ES-I3 (cell line): ENCODE measurements around the gene TBC1D14.
"Not testable (repeated sequence)": the region's sequence is repeated elsewhere in the genome, so short reads cannot be mapped to it uniquely, and the experiment has no call there.

Source experiments
- H3K36me3 ChIP-seq: 2 replicates; pipeline ENCODE4 v1.6.1; 2013; ENCODE audit warnings: mild to moderate bottlenecking, low read length, control low read depth, moderate library complexity; ENCODE audit not compliant: insufficient read depth
- H3K4me1 ChIP-seq: 2 replicates; pipeline ENCODE4 v1.6.1; 2013; ENCODE audit warnings: mild to moderate bottlenecking, control low read depth, low read length; ENCODE audit not compliant: insufficient read depth
- H3K9ac ChIP-seq: 2 replicates; pipeline ENCODE4 v1.6.1; 2013; ENCODE audit warnings: low read depth, mild to moderate bottlenecking, low read length, moderate library complexity
- H3K9me3 ChIP-seq: 2 replicates; pipeline ENCODE4 v1.6.1; 2013; ENCODE audit warnings: mild to moderate bottlenecking, low read length, moderate library complexity; ENCODE audit not compliant: control insufficient read depth, insufficient read depth

TBC1D14 gene

DNA sequence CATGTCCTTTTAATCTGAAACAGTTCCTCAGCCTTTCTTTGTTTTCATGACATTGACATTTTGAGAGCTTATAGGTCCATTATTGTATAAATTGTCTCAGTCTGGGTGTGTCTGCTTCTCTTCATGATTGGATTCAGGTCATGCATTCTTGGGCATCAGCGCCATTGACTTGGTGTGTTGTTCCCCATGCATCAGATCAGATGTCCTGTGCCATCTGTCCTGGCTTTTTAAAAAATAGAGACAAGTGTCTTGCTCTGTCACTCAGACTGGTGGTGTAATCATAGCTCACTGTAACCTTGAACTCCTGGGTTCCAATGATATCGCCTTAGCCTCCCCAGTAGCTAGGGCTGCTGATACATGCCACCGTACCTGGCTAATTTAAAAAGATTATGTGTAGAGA, 55.7 kb downstream of the TBC1D14 start:
- H3K36me3 ChIP-seq, result no peaks in the 10 kb centered on the region; the same call in 1 of the 2 replicates
- H3K4me1 ChIP-seq, result peaks cover 18% of the 10 kb centered on the region

DNA sequence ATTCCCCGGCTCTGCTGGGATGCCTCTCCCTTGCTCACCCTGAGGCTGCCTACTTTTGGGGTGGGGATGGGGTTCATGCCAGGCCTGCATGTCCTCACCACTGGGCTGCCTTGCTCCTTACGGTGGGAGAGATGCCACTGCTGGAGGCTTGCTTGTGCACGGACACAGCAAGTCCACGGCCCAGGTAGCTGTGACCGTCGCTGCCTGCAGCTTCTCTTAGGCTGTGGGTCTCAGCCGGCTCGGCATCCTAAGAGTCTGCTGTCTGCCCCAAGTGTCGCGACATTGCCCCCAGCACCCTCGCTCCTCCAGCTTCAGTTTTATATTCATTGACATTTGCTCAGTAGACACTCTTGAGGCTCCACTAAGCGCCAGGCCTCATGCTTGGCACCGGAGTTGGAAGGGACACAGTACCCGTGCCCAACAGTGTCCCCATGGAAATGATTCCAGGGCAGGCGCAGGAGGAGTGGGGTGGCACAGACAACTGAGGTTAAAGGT, 58.3 kb downstream of the TBC1D14 start:
- H3K36me3 ChIP-seq, result no peaks in the 10 kb centered on the region; the same call in 1 of the 2 replicates
- H3K9ac ChIP-seq, result no peak overlapping the region
- no peaks in the 10 kb centered on the region for H3K9me3 ChIP-seq
- H3K4me1 ChIP-seq, result peaks cover 22% of the 10 kb centered on the region

More for the DNA sequence above, 55.7 kb downstream of the TBC1D14 start:
- no peaks in the 10 kb centered on the region for H3K9me3 ChIP-seq
- no peak overlapping the region for H3K9ac ChIP-seq

DNA sequence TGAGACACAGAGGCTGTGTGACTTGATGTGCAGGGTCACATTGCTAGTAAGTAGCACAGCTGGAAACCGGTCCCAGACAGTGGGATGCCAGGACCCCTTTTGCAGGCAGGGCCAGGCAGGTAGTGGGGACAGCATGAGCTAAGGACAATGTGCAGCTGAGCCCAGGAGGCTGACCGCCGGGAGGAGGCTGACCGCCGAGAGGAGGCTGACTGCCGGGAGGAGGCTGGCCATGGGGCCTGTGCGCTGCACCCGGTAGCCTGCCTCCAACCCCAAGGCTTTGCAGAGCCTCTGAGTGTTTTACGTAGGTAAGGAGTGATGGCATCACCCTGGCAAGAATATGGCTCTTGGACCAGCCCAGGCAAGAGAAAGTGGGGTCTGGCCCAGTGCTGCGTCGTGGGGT, 58.9 kb downstream of the TBC1D14 start:
- Histone ChIP-seq H3K36me3 (no peaks in the 10 kb centered on the region; the same call in 1 of the 2 replicates), H3K4me1 (peaks cover 20% of the 10 kb centered on the region), H3K9me3 (no peaks in the 10 kb centered on the region), H3K9ac (no peak overlapping the region)

DNA sequence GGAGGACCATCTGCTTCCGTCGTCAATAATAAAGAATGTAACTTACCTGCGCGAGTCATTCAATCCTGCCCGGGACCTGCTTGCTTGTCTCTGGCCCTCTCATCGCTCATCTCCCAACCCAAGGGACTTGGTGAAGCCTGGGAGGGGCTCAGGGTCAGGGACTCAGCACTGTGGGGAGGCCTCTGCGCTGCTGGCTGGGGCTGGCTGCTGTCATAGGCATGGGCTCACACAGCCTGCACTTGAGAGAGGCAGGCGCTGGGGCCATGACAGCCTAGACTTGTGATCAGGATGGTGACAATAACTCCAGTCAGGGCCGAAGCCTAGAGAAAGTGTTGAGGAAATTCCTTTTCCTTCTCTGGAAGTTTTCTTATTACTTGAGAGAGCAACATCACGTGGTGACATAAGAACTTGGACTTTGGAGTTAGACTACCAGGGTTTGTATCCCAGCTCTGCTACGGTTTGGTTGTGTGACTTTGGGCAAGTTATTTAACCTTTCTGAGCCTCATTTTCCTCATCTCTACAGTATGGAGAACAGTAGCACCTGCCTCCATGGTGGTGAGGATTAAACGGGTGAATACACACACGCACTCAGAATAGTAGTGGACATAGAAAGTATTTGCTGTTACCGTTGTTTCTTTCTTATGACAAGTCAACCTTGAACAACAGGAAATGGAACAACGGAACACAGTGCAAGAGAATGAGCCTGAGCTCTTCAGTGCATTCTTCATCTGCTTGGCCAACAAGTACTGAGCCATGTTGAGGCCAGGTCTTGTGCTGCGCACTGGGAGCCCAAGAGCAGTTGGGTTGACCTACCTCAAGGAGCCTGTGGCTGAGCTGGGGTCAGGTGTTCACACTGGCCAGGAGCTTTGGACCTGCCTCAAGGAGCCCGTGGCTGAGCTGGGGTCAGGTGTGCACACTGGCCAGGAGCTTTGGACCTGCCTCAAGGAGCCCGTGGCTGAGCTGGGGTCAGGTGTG, 60.5 kb downstream of the TBC1D14 start:
- Histone ChIP-seq H3K36me3 (no peaks in the 10 kb centered on the region; the same call in 1 of the 2 replicates), H3K4me1 (peaks cover 25% of the 10 kb centered on the region), H3K9me3 (no peaks in the 10 kb centered on the region), H3K9ac (no peak overlapping the region)

DNA sequence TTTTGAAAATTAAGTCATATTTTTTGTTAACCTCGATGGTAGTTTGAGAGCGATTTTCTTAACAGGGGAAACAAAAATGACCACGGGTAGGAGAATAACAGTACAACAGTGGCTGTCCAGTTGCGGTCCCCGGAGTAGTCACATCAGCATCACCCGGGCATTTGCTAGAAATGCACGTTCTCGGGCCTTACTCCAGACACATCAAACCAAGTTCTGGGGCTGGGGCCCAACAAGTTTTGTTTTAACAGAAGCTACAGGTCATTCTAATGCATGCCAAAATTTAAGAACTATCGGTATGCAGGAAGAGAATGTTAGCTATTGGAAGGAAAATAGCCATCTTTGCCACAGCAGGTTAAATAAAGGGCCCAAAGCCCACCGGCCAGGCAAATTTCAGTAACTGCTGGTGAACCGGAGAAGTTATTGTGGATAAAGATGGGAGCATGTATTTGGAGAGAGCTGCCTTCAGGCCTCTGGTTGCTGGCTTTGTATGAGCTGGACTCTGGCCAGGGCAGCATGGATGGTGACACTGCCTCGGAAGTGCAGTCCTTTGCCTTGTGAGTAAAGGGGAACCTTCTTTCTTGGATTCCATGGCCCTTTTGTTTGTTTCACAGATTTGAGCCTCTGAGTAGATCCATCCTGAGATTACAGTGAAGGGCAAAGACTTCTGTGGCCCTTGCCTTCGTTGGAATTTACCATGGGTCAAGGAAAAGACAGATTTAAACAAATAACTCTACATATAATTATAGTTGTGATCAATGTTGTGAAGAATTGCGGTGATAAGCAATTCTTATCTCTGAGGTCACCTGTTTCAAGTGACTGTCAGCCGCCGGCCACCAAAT, 62.1 kb downstream of the TBC1D14 start:
- peaks cover 25% of the 10 kb centered on the region for H3K4me1 ChIP-seq
- H3K36me3 ChIP-seq, result no peaks in the 10 kb centered on the region; the same call in 1 of the 2 replicates
- peaks cover 6% of the 10 kb centered on the region; the same call in 1 of the 2 replicates for H3K9me3 ChIP-seq
- H3K9ac ChIP-seq, result no peak overlapping the region

DNA sequence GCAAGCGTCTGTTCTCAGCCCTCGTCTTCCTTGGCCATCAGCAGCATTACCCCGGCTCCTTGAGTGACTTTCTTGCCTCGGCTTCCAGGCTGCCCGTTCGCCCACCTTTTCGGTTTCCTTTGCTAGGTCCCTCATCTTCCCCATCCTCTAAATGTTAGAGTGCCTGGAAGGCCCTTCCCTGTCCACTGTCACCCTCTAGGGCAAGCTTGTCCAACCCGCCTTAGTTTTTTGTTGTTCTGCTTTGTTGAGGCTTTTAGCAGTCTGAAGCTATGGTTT, 62.7 kb downstream of the TBC1D14 start:
- Histone ChIP-seq H3K4me1 (peaks cover 25% of the 10 kb centered on the region), H3K9ac (no peak overlapping the region), H3K9me3 (peaks cover 6% of the 10 kb centered on the region; the same call in 1 of the 2 replicates), H3K36me3 (no peaks in the 10 kb centered on the region; the same call in 1 of the 2 replicates)

DNA sequence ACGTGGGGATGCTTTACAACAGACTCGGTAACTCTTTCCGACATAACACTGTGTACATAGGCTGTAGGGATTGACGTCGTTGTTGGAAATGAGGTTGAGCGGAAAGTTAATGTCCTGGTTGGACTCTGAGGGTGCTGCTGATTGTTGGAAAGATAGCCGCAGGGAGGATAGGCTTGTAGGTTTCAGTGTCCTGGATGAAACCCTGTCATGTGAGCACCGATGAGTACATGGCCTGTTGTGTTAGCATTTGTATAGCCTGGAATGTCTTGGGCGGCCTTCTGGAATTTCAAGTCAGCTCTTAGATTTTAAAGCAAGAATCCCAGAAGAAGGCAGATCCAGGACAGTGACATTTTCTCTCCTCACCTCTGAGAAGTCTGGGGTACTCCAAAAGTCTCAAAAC, 63.3 kb downstream of the TBC1D14 start:
- H3K9me3 ChIP-seq, result peaks cover 6% of the 10 kb centered on the region; the same call in 1 of the 2 replicates
- H3K4me1 ChIP-seq, result peaks cover 25% of the 10 kb centered on the region
- peak overlapping the region; percentile 28 for H3K9ac ChIP-seq
- no peaks in the 10 kb centered on the region; the same call in 1 of the 2 replicates for H3K36me3 ChIP-seq

DNA sequence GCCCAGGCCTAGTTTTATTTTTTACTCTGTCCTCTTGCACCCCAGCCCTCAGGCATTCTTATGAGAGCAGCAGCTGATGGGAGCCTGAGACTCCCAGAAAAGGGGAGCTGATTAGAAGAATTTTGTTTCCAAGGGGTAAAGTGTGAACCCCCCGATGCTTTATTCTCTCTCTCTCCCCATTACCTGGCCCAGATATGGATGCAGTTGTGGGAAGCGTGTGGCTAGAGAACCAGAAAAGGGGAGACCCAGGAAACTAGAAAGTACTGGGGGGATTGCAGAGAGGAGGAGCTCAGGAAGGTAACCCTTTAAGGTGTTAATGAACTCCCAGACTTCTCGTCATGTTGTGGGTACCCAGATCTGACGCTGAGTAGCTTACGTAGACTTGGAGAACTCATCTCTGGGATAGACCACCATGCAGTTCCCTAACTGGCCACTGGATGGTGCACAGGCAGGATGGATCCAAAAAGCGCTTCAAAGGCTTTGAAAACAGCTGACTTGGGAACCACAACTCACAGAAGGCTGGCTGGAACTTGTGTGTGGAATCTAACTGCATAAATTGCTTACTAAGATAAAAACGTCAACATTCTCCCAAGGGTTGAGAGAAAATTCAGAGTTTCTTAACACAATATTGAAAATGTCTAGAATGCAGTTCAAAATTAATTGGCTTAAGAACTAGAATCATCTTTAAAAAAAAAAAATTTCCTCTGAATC, 64.7 kb downstream of the TBC1D14 start:
- Histone ChIP-seq H3K9me3 (peaks cover 6% of the 10 kb centered on the region; the same call in 1 of the 2 replicates), H3K4me1 (peaks cover 25% of the 10 kb centered on the region), H3K9ac (no peak overlapping the region), H3K36me3 (no peaks in the 10 kb centered on the region)

DNA sequence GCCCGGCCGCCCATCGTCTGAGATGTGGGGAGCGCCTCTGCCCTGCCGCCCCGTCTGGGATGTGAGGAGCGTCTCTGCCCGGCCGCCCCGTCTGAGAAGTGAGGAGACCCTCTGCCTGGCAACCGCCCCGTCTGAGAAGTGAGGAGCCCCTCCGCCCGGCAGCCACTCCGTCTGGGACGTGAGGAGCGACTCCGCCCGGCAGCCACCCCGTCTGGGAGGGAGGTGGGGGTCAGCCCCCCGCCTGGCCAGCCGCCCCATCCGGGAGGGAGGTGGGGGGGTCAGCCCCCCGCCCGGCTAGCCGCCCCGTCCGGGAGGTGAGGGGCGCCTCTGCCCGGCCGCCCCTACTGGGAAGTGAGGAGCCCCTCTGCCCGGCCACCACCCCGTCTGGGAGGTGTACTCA, 68.2 kb downstream of the TBC1D14 start:
- H3K9ac ChIP-seq, H3K9me3 ChIP-seq, H3K4me1 ChIP-seq, H3K36me3 ChIP-seq: not testable (repeated sequence)

DNA sequence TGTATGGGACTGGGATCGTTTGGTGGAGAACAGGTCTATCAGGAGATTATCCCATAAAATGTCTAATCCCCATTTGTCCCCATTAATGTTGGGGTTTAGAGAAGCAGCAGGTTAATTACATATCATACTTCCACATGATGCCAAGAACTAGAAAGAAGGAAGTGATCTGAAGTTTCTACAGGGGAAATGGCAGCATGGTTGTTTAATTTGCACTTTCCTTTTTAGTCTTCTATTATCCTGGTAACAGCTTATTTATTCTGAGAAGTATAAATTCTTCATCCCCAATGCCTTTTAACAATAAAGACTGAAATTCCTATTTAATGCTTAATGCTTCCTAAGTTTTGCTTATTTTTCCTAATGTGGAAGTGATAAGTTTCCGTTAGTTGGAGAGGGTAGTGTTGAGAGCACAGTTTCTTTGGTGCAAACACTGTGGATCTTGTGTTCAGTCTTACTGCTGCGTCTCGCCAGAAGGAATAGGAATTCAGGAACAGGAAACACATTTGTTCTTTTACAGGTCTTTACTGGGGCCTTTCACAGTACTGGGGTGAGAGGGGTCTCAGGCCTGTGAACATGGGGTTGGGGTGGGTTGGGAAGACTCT, 74.0 kb downstream of the TBC1D14 start:
- H3K4me1 ChIP-seq, result peaks cover 19% of the 10 kb centered on the region
- no peaks in the 10 kb centered on the region for H3K9me3 ChIP-seq
- H3K9ac ChIP-seq, result no peak overlapping the region
- no peaks in the 10 kb centered on the region for H3K36me3 ChIP-seq

DNA sequence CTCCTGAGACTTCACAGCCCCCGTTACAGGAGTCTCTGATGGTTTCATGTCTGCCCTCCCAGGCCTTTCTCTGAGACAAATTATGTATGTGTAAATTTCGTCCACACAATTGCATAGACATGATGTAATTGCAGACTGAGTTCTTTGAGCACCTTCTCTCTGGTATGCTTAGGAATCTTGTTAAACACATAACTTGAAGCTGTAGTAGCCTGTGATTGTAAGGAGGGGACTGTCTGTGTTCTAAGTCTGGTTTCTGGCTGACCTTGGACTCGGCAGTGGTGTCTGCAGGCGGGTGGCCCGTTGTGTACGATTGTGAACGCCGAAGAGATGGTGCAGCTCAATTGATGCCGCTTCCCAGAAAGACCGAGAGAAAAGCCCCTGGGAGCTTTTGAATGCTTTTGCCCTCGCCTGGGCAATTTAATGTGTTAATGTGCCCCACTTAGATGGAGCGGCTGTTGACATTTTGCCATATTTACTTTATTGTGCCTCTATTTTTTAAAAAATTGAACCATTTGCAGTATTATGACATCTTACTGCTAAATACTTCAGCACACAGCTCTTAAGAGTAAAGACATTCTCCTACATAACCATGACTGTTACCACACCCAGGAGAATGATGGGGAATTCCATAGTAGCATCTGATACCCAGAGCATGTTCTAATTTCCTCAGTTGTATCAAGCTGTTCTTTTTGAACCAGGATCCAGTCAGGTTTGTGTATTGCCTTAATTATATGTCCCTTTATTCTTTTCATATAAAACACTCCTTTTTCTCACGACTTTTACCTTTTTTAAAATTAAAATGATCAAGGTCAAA, 75.2 kb downstream of the TBC1D14 start:
- Histone ChIP-seq H3K9me3 (no peaks in the 10 kb centered on the region), H3K4me1 (peaks cover 19% of the 10 kb centered on the region), H3K9ac (no peak overlapping the region), H3K36me3 (no peaks in the 10 kb centered on the region)

DNA sequence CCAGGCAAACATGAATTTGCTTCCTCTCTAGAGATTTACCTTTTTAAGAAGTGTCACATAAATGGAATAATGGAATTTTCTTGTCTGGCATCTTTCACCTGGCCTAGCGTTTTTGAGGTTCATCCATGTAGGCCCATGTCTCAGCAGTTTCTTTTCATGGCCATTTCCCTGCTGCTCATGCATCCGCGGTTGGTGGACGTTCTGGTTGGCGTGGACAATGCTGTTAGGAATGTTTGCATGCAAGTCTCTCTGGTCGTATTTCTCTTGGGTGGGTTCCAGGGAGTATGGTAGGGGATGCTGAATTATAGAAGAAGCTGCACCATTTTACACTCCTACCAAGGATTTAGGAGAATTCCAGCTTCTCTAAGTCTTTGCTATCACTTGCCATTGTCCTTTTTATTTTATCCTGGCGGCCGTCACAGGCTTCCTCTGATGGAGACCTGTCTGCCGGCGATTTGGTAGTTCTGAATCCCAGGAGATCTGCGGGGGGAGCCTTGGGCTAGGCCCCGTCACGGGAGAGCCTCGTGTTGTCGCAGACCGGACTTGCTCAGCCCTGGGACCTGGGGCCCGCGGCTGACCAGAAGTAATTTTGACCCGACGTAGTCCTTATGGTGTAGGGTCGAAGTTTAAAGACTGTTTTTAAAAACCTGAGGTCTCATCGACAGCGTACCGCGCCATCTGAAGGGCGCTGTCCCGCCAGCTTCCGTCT, 76.6 kb downstream of the TBC1D14 start:
- H3K9ac ChIP-seq, result peak overlapping the region; percentile 83
- H3K9me3 ChIP-seq, result no peaks in the 10 kb centered on the region
- peaks cover 19% of the 10 kb centered on the region for H3K4me1 ChIP-seq
- no peaks in the 10 kb centered on the region for H3K36me3 ChIP-seq
